HepG2 (cell line): ENCODE results near the gene RAP1GAP2. TPM values are rescaled to one million over a fixed set of nuclear protein-coding genes. Genes with fewer than 3 reads are reported as not detected.

Source experiments
- ARHGAP35 ChIP-seq: sonication (generic); formaldehyde crosslinking; IDR thresholded peaks from 2 replicates; pipeline ENCODE4 v1.9.0; 2022; ENCODE audit warnings: mild to moderate bottlenecking, inconsistent platforms, moderate library complexity, missing genetic modification reagents, borderline replicate concordance
- ASH2L ChIP-seq: fragments of 300-600, 200-600 bp; sonication (generic); IDR thresholded peaks from 2 replicates; pipeline ENCODE4 v1.7.0; 2017; ENCODE audit warnings: low read depth, mild to moderate bottlenecking, moderate library complexity, mixed read lengths, low read length; ENCODE audit not compliant: insufficient read length
- BCL6 ChIP-seq: IDR thresholded peaks from 2 replicates; pipeline ENCODE4 v1.6.1; 2016; ENCODE audit warnings: missing genetic modification reagents, missing compliant biosample characterization
- ELF3 ChIP-seq: IDR thresholded peaks from 2 replicates; pipeline ENCODE4 v1.6.1; 2016; ENCODE audit warnings: missing genetic modification reagents, missing compliant biosample characterization
- ESRRA ChIP-seq: sonication (generic); formaldehyde crosslinking; IDR thresholded peaks from 2 replicates; pipeline ENCODE4 v1.5.1; 2020; ENCODE audit warnings: mild to moderate bottlenecking, low read depth, missing genetic modification reagents
- GFI1 ChIP-seq: sonication (generic); formaldehyde crosslinking; IDR thresholded peaks from 2 replicates; pipeline ENCODE4 v1.5.0; 2020; ENCODE audit warnings: missing genetic modification reagents, mild to moderate bottlenecking, borderline replicate concordance
- KDM5B ChIP-seq: sonication (generic); formaldehyde crosslinking; IDR thresholded peaks from 2 replicates; pipeline ENCODE4 v1.4.0; 2020; ENCODE audit warnings: missing genetic modification reagents, mild to moderate bottlenecking, borderline replicate concordance
- RBM39 ChIP-seq: fragments of 200-400 bp; formaldehyde crosslinking; IDR thresholded peaks from one replicate; pipeline ENCODE4 v1.6.1; 2018; ENCODE audit warnings: antibody characterized with exemption, mild to moderate bottlenecking, low read depth, low read length; ENCODE audit not compliant: poor library complexity, severe bottlenecking
- TOPORS ChIP-seq: sonication (generic); formaldehyde crosslinking; IDR thresholded peaks from 2 replicates; pipeline ENCODE4 v1.8.0; 2023; ENCODE audit warnings: mild to moderate bottlenecking, missing genetic modification reagents
- ZNF263 ChIP-seq: sonication (generic); formaldehyde crosslinking; IDR thresholded peaks from 2 replicates; pipeline ENCODE4 v1.4.0; 2020; ENCODE audit warnings: missing genetic modification reagents
- polyA plus RNA-seq, 8 experiments: library from polyadenylated mRNA; depleted of rRNA in 3 of 8; stranded (reverse) in 7 of 8; unstranded in 1 of 8; fragments of >200 nt; fragmentation: Illumina TruSeq in 4 of 8; extraction: Trizol in 4 of 8; gene quantifications; 2 replicates each; pipeline versions ENCODE4 v1.2.1 to v1.2.3, GENCODE V29; 2011 to 2016; ENCODE audit warnings: low read depth in 4 of 8, missing spikeins in 1 of 8, mixed read lengths in 1 of 8; ENCODE audit not compliant: insufficient read depth in 1 of 8
- total RNA-seq, 5 experiments: library from RNA; depleted of rRNA; stranded (reverse); fragments of >200 nt; fragmentation: Illumina TruSeq; extraction: Trizol; gene quantifications; 2 replicates each; pipeline ENCODE4 v1.2.3, GENCODE V29; 2016; ENCODE audit warnings: low read depth in 1 of 5
- TF ChIP-seq, protein P1 (sequence below): sonication (generic); formaldehyde crosslinking; IDR thresholded peaks from 2 replicates; pipeline ENCODE4 v1.5.1; 2020; ENCODE audit warnings: mild to moderate bottlenecking, missing genetic modification reagents, moderate library complexity
- TF ChIP-seq, protein P2 (sequence below): sonication (generic); formaldehyde crosslinking; IDR thresholded peaks from 2 replicates; pipeline ENCODE4 v1.4.0; 2020; ENCODE audit warnings: missing genetic modification reagents, borderline replicate concordance
- TF ChIP-seq, protein P3 (sequence below): sonication (generic); formaldehyde crosslinking; IDR thresholded peaks from 2 replicates; pipeline ENCODE4 v1.4.0; 2020; ENCODE audit warnings: missing genetic modification reagents
- TF ChIP-seq, protein P4 (sequence below): sonication (generic); formaldehyde crosslinking; IDR thresholded peaks from 2 replicates; pipeline ENCODE4 v1.8.0; 2023; ENCODE audit warnings: mild to moderate bottlenecking, missing genetic modification reagents
- TF ChIP-seq, protein P5 (sequence below): sonication (generic); formaldehyde crosslinking; conservative IDR thresholded peaks from 2 replicates; pipeline ENCODE4 v1.8.1; 2023; ENCODE audit warnings: missing genetic modification reagents

RAP1GAP2 gene
- total and polyA plus RNA-seq, 2 of the 13 experiments (the other 11 are each of a cell fraction or from before 2014, with no cell fraction given), result 10.9 to 12.0 TPM

DNA sequence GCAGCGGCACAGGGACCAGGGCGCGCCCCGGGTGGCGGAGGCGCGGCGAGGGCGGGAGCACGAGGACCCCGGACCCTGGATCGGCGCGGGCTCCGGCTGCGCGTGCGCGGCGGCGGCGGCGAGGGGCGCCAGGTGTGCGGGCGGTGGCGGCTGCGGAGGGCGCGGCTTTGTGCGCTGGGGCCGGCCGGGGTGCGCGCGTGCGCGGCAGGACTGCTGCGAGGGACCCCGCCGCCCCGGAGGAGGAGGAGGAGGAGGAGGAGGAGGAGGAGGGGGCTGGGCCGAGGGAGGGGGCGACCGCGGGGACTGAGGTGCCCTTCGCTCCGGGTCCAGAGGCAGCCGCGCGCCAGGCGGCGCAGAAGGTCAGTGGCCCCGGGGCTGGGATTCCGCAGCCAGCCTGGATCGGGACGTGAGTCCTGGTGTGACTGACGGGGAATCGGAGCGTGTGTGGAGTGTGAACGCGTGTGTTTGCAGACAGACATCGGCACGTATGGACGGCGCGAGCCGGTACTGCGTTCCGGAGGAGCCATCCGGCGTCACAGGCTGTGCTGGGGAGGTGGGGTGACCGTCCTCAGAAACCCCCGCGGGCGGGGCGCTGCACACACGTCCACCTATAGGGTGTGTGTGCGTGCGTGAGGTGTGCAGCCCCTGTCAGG is 19.5 kb upstream of the RAP1GAP2 start (continued):
- TF ChIP-seq, protein P1, sequence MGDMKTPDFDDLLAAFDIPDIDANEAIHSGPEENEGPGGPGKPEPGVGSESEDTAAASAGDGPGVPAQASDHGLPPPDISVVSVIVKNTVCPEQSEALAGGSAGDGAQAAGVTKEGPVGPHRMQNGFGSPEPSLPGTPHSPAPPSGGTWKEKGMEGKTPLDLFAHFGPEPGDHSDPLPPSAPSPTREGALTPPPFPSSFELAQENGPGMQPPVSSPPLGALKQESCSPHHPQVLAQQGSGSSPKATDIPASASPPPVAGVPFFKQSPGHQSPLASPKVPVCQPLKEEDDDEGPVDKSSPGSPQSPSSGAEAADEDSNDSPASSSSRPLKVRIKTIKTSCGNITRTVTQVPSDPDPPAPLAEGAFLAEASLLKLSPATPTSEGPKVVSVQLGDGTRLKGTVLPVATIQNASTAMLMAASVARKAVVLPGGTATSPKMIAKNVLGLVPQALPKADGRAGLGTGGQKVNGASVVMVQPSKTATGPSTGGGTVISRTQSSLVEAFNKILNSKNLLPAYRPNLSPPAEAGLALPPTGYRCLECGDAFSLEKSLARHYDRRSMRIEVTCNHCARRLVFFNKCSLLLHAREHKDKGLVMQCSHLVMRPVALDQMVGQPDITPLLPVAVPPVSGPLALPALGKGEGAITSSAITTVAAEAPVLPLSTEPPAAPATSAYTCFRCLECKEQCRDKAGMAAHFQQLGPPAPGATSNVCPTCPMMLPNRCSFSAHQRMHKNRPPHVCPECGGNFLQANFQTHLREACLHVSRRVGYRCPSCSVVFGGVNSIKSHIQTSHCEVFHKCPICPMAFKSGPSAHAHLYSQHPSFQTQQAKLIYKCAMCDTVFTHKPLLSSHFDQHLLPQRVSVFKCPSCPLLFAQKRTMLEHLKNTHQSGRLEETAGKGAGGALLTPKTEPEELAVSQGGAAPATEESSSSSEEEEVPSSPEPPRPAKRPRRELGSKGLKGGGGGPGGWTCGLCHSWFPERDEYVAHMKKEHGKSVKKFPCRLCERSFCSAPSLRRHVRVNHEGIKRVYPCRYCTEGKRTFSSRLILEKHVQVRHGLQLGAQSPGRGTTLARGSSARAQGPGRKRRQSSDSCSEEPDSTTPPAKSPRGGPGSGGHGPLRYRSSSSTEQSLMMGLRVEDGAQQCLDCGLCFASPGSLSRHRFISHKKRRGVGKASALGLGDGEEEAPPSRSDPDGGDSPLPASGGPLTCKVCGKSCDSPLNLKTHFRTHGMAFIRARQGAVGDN (CRISPR knock-in tag), result peak; percentile 76
- peak; percentile 93 for TF ChIP-seq ZNF263 (CRISPR knock-in tag)
- TF ChIP-seq, protein P2, sequence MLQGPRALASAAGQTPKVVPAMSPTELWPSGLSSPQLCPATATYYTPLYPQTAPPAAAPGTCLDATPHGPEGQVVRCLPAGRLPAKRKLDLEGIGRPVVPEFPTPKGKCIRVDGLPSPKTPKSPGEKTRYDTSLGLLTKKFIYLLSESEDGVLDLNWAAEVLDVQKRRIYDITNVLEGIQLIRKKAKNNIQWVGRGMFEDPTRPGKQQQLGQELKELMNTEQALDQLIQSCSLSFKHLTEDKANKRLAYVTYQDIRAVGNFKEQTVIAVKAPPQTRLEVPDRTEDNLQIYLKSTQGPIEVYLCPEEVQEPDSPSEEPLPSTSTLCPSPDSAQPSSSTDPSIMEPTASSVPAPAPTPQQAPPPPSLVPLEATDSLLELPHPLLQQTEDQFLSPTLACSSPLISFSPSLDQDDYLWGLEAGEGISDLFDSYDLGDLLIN (CRISPR knock-in tag), result no peak
- TF ChIP-seq ELF3 (CRISPR knock-in tag), result no peak
- TF ChIP-seq ESRRA (CRISPR knock-in tag), result peak; percentile 78
- TF ChIP-seq TOPORS (CRISPR knock-in tag), result peak; percentile 88; the same call in 1 of the 2 replicates
- TF ChIP-seq BCL6 (CRISPR knock-in tag), result peak; percentile 32; the same call in 1 of the 2 replicates
- no peak for TF ChIP-seq RBM39
- TF ChIP-seq, protein P3, sequence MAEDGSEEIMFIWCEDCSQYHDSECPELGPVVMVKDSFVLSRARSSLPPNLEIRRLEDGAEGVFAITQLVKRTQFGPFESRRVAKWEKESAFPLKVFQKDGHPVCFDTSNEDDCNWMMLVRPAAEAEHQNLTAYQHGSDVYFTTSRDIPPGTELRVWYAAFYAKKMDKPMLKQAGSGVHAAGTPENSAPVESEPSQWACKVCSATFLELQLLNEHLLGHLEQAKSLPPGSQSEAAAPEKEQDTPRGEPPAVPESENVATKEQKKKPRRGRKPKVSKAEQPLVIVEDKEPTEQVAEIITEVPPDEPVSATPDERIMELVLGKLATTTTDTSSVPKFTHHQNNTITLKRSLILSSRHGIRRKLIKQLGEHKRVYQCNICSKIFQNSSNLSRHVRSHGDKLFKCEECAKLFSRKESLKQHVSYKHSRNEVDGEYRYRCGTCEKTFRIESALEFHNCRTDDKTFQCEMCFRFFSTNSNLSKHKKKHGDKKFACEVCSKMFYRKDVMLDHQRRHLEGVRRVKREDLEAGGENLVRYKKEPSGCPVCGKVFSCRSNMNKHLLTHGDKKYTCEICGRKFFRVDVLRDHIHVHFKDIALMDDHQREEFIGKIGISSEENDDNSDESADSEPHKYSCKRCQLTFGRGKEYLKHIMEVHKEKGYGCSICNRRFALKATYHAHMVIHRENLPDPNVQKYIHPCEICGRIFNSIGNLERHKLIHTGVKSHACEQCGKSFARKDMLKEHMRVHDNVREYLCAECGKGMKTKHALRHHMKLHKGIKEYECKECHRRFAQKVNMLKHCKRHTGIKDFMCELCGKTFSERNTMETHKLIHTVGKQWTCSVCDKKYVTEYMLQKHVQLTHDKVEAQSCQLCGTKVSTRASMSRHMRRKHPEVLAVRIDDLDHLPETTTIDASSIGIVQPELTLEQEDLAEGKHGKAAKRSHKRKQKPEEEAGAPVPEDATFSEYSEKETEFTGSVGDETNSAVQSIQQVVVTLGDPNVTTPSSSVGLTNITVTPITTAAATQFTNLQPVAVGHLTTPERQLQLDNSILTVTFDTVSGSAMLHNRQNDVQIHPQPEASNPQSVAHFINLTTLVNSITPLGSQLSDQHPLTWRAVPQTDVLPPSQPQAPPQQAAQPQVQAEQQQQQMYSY (CRISPR knock-in tag), result peak; percentile 84
- TF ChIP-seq, protein P4, sequence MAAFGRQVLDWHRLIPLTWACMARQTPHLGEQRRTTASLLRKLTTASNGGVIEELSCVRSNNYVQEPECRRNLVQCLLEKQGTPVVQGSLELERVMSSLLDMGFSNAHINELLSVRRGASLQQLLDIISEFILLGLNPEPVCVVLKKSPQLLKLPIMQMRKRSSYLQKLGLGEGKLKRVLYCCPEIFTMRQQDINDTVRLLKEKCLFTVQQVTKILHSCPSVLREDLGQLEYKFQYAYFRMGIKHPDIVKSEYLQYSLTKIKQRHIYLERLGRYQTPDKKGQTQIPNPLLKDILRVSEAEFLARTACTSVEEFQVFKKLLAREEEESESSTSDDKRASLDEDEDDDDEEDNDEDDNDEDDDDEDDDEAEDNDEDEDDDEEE (CRISPR knock-in tag), result no peak
- TF ChIP-seq ARHGAP35 (CRISPR knock-in tag), result 0 out of 2 replicates have a peak, but pooled peaks have one; percentile 43
- TF ChIP-seq KDM5B, result 0 out of 2 replicates have a peak, but pooled peaks have one; percentile 33
- TF ChIP-seq, protein P5, sequence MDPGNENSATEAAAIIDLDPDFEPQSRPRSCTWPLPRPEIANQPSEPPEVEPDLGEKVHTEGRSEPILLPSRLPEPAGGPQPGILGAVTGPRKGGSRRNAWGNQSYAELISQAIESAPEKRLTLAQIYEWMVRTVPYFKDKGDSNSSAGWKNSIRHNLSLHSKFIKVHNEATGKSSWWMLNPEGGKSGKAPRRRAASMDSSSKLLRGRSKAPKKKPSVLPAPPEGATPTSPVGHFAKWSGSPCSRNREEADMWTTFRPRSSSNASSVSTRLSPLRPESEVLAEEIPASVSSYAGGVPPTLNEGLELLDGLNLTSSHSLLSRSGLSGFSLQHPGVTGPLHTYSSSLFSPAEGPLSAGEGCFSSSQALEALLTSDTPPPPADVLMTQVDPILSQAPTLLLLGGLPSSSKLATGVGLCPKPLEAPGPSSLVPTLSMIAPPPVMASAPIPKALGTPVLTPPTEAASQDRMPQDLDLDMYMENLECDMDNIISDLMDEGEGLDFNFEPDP, result no peak
- no peak for TF ChIP-seq GFI1
- peak; percentile 28 for TF ChIP-seq ASH2L
